BLaER1 (cell line): Measurements from ENCODE around the gene SLC30A4.

Experiments used
- H3K27ac ChIP-seq: shearing (Covaris generic); formaldehyde crosslinking; 2 replicates; pipeline ENCODE4 v1.8.1; 2022
- H3K27me3 ChIP-seq: shearing (Covaris generic); formaldehyde crosslinking; 2 replicates; pipeline ENCODE4 v1.8.1; 2022
- H3K36me3 ChIP-seq: shearing (Covaris generic); formaldehyde crosslinking; 2 replicates; pipeline ENCODE4 v1.8.1; 2022
- H3K4me1 ChIP-seq: shearing (Covaris generic); formaldehyde crosslinking; 2 replicates; pipeline ENCODE4 v1.8.1; 2022
- H3K4me2 ChIP-seq: shearing (Covaris generic); formaldehyde crosslinking; 2 replicates; pipeline ENCODE4 v1.8.1; 2022
- H3K4me3 ChIP-seq: shearing (Covaris generic); formaldehyde crosslinking; 2 replicates; pipeline ENCODE4 v1.8.1; 2022
- H3K9ac ChIP-seq: shearing (Covaris generic); formaldehyde crosslinking; 2 replicates; pipeline ENCODE4 v1.8.1; 2022
- H3K9me3 ChIP-seq: shearing (Covaris generic); formaldehyde crosslinking; 2 replicates; pipeline ENCODE4 v1.8.1; 2022
- H4K20me1 ChIP-seq: shearing (Covaris generic); formaldehyde crosslinking; 2 replicates; pipeline ENCODE4 v1.8.1; 2022
- Cebpa-rat ChIP-seq: shearing (Covaris generic); IDR thresholded peaks from 2 replicates; pipeline ENCODE4 v1.8.1; 2022

SLC30A4 gene

GRCh38 chr15:45474799-45475198 lies 47.8 kb downstream of the SLC30A4 start:
- no peaks in the 10 kb centered on the region for H3K9me3 ChIP-seq
- H3K36me3 ChIP-seq = no peaks in the 10 kb centered on the region
- no peaks in the 10 kb centered on the region for H3K27me3 ChIP-seq
- no peak for TF ChIP-seq Cebpa-rat
- H3K9ac ChIP-seq = no peak overlapping the region
- no peaks in the 10 kb centered on the region for H4K20me1 ChIP-seq
- H3K4me2 ChIP-seq = no peak overlapping the region
- H3K4me1 ChIP-seq = no peaks in the 10 kb centered on the region
- no peak overlapping the region for H3K27ac ChIP-seq
- H3K4me3 ChIP-seq = no peak overlapping the region

GRCh38 chr15:45473068-45473467 lies 49.5 kb downstream of the SLC30A4 start:
- Histone ChIP-seq H3K27ac (no peak overlapping the region), H3K9ac (no peak overlapping the region), H4K20me1 (no peaks in the 10 kb centered on the region), H3K36me3 (no peaks in the 10 kb centered on the region), H3K9me3 (no peaks in the 10 kb centered on the region), H3K27me3 (no peaks in the 10 kb centered on the region), H3K4me1 (peaks cover 12% of the 10 kb centered on the region), H3K4me3 (no peak overlapping the region), H3K4me2 (no peak overlapping the region)
- TF ChIP-seq Cebpa-rat = no peak

GRCh38 chr15:45471151-45471550 lies 51.4 kb downstream of the SLC30A4 start:
- Histone ChIP-seq H3K4me3 (no peak overlapping the region), H3K9me3 (no peaks in the 10 kb centered on the region), H3K4me2 (no peak overlapping the region), H3K27me3 (no peaks in the 10 kb centered on the region), H3K36me3 (no peaks in the 10 kb centered on the region), H3K27ac (no peak overlapping the region), H3K9ac (no peak overlapping the region), H4K20me1 (no peaks in the 10 kb centered on the region), H3K4me1 (peaks cover 15% of the 10 kb centered on the region)
- no peak for TF ChIP-seq Cebpa-rat

GRCh38 chr15:45469441-45469840 lies 53.1 kb downstream of the SLC30A4 start:
- Histone ChIP-seq H3K36me3 (no peaks in the 10 kb centered on the region), H4K20me1 (no peaks in the 10 kb centered on the region), H3K4me3 (no peak overlapping the region), H3K9me3 (no peaks in the 10 kb centered on the region), H3K9ac (no peak overlapping the region), H3K27ac (no peak overlapping the region), H3K27me3 (no peaks in the 10 kb centered on the region), H3K4me1 (peaks cover 15% of the 10 kb centered on the region), H3K4me2 (no peak overlapping the region)
- TF ChIP-seq Cebpa-rat = no peak

GRCh38 chr15:45469027-45469426 lies 53.5 kb downstream of the SLC30A4 start:
- H3K4me1 ChIP-seq = peaks cover 15% of the 10 kb centered on the region
- H3K27ac ChIP-seq = no peak overlapping the region
- no peak overlapping the region; the same call in 1 of the 2 replicates for H3K4me2 ChIP-seq
- no peak overlapping the region for H3K4me3 ChIP-seq
- H3K36me3 ChIP-seq = no peaks in the 10 kb centered on the region
- no peak overlapping the region for H3K9ac ChIP-seq
- H4K20me1 ChIP-seq = no peaks in the 10 kb centered on the region
- no peak for TF ChIP-seq Cebpa-rat
- H3K9me3 ChIP-seq = no peaks in the 10 kb centered on the region; the same call in 1 of the 2 replicates
- H3K27me3 ChIP-seq = no peaks in the 10 kb centered on the region

GRCh38 chr15:45468294-45468693 lies 54.3 kb downstream of the SLC30A4 start:
- Histone ChIP-seq H3K9me3 (no peaks in the 10 kb centered on the region; the same call in 1 of the 2 replicates), H3K27ac (no peak overlapping the region), H3K36me3 (no peaks in the 10 kb centered on the region), H3K4me1 (peaks cover 15% of the 10 kb centered on the region), H3K27me3 (no peaks in the 10 kb centered on the region), H3K4me3 (no peak overlapping the region), H4K20me1 (no peaks in the 10 kb centered on the region), H3K4me2 (peak overlapping the region; percentile 67), H3K9ac (no peak overlapping the region)
- TF ChIP-seq Cebpa-rat = no peak

- TF ChIP-seq Cebpa-rat = no peak
- Histone ChIP-seq H3K36me3 (no peaks in the 10 kb centered on the region), H3K4me3 (peak overlapping the region; percentile 61), H3K27me3 (no peaks in the 10 kb centered on the region), H3K4me2 (peak overlapping the region; percentile 80), H3K27ac (no peak overlapping the region), H3K9ac (no peak overlapping the region), H3K4me1 (peaks cover 45% of the 10 kb centered on the region), H3K9me3 (no peaks in the 10 kb centered on the region; the same call in 1 of the 2 replicates), H4K20me1 (no peaks in the 10 kb centered on the region)
Observed at GRCh38 chr15:45458746-45459403, 63.7 kb downstream of the SLC30A4 start.

DNA sequence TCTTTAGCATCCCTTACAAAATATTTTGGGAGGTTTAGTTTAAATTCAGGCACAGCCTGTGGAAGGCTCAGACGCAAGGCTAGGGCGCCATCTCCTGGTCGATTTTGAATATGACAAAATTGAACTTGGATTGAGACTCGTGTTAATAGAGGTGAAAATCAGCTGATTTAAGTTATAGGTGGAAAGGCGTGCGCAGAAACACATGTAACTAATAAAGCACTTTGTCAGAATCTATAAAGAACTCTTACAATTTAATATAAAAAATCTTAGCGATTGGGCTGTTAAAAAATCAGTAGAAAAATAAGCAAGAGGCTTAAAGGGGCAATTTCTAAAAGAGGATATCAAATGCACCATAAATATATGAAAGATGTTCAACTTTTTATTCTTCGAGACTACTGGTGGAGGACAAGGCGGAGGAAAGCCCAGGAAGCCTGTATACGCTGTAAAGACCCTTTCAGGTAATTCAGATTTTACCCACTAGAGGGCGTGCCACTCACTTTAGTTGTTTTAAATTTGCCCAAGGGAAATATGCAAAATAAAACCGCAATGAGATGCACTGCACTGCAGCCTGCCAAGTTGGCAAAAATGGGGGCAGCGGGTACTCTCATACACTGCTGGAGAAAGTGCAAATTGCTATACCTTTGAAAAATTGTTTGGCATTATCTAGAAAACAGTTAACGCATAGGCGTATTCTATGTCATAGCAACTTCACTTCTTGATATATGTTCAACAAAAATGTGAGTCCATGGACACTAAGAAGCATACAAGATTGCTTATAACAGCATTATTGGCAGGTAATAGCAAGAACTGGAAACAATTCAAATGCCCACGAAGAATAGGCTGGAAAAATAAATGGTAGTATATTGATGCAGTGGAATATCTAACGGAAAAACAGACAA lies 64.7 kb downstream of the SLC30A4 start:
- Histone ChIP-seq H3K4me2 (peak overlapping the region; percentile 80), H3K27ac (0 out of 2 replicates have a peak overlapping the region, but pooled peaks have one; percentile 54)

DNA sequence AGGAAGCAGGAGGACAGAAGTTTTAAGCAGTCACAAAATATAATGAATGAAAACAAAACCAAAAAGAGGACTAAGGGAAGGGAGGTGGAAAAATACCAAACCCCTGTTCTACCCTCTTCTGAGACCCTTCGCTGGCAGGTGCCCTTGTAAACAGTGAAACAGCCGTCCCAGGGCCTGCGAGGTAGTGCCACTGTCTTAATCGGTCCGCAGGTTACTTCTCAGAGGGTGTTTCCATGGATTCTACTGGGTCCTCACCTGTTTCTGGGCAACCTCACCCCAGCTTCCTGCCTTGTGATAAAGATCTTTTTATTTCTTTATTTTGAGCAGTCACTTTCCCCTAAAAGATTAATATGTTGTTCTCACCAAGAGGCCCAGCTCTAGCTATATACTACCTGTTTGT lies 65.3 kb downstream of the SLC30A4 start:
- Histone ChIP-seq H4K20me1 (no peaks in the 10 kb centered on the region), H3K27me3 (no peaks in the 10 kb centered on the region), H3K36me3 (no peaks in the 10 kb centered on the region), H3K9me3 (peaks cover 2% of the 10 kb centered on the region; the same call in 1 of the 2 replicates), H3K9ac (no peak overlapping the region), H3K4me1 (peaks cover 45% of the 10 kb centered on the region), H3K4me3 (no peak overlapping the region), H3K4me2 (peak overlapping the region; percentile 80), H3K27ac (no peak overlapping the region)
- TF ChIP-seq Cebpa-rat = no peak

More for the DNA sequence above, 64.7 kb downstream of the SLC30A4 start:
- Histone ChIP-seq H3K9me3 (no peaks in the 10 kb centered on the region), H3K27me3 (no peaks in the 10 kb centered on the region), H4K20me1 (no peaks in the 10 kb centered on the region), H3K9ac (peak overlapping the region; percentile 36; the same call in 1 of the 2 replicates), H3K36me3 (no peaks in the 10 kb centered on the region), H3K4me3 (peak overlapping the region; percentile 61), H3K4me1 (peaks cover 45% of the 10 kb centered on the region)
- TF ChIP-seq Cebpa-rat = no peak
